GM21367 (cell line): Measurements from ENCODE around the gene VPS35L.
"Not testable (repeated sequence)": the region's sequence is repeated elsewhere in the genome, so short reads cannot be mapped to it uniquely, and the experiment has no call there.

Experiments
- ATAC-seq: cut with Tn5 transposase; IDR thresholded peaks from one replicate; pipeline ENCODE4 v1.9.1; 2021; ENCODE audit not compliant: unreplicated experiment

VPS35L gene

DNA sequence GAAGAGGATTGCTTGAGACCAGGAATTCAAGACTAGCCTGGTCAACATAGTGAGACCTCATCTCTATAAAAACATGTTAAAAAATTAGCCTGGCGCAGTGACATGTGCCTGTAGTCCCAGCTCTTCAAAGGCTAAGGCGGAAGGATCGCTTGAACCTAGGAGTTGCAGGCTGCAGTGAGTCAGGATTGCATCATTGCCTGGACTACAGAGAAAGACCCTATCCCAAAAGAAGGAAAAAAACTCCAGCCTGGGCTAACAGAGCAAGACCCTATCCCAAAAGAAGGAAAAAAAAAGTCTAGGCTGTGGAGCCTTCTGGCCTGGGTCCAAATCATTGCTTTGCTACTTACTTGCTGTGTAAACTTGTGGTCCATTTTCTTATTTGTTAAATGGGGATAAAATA lies 26.8 kb upstream of the VPS35L start:
- no peak for ATAC-seq

DNA sequence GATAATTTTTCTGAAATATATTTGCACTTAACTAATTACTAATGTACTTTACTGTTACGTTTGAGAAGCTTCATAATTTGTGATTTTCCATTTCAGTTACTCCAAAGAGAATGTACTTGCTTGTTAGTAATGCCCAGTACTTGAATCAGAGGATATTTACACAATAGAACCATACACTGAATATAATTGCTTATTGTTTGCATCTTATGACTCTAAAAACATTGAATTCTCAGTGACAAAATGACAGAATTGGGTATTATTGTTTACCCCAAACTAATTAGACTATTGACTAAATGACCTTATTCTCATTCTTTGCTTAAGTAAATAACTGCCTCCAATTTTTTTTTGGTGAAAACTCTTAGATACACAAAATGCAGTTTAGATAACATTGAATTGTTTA lies 22.9 kb upstream of the VPS35L start:
- ATAC-seq, result no peak

DNA sequence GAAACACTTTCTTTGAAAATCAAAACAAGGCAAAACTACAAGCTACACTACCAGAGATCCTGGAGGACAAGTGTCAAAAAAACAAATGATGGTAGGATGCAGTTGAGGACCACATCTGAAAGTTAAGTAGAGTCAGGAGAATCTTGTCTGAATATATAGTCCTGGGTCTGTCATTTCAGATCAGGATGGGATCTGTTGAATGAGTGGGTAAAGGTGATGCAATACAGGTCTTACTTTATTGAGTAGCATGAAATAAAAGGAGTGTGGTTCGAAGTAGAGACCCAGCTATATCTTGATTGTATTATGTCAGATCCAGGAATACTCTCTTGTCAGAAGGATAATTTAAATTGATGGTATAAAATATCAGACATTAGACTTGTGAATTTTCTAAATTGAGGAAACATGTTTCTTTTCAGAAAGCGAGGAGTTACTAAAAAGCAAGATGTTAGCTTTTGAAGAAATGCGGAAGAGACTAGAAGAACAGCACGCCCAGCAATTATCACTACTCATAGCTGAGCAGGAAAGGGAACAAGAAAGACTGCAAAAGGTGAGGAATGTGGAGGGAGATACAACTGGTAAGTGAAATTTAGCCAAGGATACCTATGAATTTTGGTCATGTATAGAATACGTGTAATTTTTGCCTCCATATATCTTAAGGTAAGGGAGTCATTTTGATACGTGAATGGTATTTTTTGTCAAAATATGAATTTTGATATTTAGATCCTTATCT lies 15.1 kb upstream of the VPS35L start:
- no peak for ATAC-seq

DNA sequence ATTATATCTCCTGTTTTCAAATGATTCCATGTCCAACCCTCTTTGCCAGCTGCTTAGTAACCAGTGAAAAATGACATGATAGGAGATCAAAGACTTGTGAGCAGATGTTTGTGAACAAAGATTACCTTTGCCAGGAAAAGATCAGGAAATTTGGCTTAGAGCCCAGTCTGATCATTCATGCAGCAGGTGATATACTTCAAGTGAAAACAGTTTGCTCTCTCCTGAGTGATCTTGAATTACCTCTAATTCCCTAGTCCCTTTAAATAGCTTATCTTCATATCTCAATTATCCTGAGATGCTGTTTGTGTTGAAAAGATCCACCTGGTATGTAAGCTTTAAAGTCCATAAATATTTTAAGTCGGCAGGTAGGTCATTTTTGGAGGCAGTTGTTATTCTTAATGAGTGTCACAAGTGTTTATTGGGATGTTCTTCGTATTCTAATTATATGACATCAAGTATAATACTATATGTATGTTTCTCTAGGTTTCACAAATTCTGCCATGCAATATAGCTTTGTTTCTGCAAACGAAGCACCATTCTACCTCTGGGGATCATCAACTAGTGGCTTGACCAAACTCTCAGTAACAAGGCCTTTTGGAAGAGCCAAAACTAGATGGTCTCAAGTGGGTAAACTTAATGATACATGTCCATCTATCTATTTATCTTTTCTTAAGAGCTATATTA lies 13.2 kb upstream of the VPS35L start:
- no peak for ATAC-seq

DNA sequence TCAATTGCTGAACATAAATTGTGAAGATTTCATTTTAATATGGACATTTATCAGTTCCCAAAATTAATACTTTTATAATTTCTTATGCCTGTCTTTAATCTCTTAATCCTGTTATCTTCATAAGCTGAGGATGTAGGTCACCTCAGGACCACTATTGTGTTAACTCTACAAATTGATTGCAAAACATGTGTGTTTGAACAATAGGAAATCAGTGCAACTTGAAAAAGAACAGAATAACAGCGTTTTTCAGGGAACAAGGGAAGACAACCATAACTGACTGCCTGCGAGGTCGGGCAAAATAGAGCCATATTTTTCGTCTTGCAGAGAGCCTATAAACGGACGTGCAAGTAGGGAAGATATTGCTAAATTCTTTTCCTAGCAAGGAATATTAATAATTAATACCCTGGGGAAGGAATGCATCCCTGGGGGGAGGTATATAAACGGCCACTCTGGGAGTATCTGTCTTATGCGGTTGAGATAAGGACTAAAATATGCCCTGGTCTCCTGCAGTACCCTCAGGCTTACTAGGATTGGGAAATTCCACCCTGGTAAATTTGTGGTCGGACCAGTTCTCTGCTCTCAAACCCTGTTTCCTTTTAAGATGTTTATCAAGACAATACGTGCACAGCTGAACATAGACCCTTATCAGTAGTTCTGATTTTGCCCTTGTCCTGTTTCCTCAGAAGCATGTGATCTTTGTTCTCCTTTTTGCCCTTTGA lies 12.1 kb upstream of the VPS35L start:
- not testable (repeated sequence) for ATAC-seq

DNA sequence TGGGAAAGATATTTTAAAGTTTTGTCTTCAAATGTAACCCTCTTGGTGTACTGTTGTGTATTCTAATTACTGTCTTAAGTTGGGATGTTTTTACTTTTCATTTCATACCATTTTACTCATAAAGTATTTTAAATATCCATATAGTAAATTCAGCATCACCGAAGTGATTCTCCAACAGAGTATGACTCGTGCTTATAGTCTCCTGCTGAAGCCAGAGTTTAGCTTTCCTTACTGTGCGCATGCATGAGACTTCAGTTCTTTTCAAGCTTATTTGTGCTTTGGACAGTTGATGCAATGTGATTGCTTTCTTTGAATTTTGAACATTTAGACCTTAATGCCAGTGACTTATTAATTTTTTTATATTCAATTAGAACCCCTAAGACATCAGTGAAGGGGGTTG lies 7.4 kb upstream of the VPS35L start:
- no peak for ATAC-seq

DNA sequence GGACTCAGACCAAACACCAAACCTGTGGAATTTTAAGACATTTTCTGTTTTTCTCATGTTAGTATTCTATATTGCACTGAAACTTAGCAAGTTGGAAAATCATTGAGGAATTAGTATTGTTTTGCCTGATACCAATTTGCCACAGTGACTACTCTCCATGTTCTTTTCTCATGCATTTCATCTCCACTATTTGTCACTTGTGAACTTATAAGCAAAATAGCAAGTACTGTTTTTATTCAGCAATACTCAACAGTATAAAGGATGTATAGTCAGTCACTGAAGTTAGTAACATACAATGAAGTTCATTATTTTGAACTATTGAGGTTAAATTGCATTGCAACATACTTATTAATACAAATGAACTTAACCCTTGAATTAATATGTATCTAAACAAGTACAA lies 5.8 kb upstream of the VPS35L start:
- ATAC-seq, result no peak

DNA sequence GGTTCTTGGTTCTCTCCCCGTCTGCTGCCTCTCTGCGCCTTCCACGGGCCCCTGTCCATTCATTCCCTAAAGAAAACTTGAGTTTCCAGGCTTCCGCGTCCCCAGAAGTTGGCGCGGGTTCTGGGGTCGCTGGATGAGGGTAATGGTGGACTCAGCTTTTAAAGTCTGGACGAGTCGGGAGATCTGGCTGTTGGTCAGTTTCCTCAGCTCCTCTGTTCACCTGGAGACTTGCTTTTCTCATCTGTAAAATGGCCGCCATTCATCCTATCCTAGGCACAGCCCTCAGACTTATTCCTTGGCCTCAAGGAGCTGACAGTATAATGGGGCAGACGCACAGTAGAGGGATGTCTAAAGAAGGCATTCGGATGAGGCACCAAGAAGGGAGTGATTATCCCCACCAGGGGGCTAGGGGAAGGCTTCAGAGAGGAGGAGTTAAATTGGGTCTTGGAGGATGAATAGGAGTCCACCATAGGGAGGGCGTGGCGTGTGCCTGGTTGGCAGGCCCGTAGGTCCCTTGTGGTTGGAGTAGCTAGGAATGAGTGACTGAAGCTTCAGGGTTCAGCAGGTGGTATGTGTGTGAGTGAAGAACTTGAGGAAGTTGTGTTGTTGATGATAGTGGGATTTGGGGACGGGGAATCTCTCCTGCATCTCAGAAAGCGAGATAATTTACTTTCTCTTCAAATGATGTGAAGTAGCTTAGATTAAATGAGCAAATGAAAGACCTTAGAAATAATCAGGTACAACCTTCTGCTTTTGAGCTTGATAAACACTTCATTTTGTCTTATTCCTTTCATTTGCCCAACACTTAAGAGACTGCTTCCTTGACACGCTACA lies 652 bp downstream of the VPS35L start:
- ATAC-seq, result no peak

DNA sequence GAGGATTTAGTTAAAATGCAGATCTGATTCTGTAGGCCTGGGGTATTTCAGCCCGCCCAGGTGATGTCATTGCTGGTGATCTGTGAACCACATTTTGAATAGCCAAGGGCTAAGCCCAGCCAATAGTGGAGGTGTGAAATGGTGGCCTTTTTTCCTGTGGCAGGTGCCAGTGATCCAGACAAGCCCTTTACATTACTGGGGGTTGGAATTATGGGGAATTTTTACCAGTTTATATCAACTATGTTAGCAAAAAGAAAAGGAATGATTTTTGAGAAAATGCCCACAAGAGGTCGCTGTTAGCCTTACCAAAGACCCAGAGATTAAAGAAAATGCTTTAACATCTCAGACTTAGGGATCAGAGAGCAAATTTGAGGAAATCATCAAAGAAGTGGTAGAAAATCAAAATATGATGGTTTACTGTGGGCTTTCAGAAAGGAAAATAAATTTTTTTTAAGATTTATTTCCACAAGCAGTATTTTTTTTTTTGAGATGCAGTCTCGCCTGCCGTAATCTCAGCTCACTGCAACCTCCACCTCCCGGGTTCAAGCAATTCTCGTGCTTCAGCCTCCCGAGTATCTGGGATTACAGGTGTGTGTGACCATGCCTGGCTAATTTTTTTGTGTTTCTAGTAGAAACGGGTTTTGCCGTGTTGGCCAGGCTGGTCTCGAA lies 3.9 kb downstream of the VPS35L start:
- ATAC-seq, result no peak

DNA sequence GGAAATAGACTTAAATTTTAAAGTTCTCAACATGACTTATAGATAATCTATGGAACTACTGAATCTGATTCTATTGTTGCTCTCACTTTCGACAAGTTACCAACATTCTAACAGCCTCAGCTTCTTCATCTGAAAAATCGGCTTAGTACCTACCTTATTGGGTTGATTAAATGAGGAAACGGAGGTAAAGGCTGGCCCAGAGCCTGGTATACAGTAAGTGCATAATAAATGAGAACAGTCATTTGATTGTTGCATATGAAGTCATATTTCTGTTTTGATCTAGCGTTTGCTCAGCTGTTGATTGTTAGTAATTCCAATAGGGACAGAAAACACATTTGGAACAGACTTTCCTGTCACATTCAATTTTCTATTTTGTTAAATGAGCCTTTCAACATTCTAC lies 4.6 kb downstream of the VPS35L start:
- ATAC-seq, result no peak

DNA sequence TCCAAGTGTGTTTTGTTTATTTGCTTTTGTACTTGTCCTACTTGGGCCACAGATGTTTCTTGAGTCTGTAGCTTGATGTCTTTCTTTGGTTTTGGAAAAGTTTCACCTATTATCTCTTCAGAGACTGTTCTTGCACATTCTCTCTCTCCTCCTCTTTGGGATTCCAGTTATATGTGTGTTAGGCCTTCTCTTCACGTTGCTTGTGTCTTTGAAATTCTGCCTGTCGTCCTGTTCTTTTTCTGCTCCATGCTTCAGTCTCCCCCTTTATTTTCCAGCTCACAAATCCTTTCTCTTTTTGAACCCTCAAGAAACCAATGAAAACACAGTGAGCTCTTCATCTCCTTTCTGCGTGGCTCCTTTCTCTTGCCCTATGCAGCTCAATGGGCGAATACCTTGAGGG lies 7.9 kb downstream of the VPS35L start:
- ATAC-seq, result no peak

DNA sequence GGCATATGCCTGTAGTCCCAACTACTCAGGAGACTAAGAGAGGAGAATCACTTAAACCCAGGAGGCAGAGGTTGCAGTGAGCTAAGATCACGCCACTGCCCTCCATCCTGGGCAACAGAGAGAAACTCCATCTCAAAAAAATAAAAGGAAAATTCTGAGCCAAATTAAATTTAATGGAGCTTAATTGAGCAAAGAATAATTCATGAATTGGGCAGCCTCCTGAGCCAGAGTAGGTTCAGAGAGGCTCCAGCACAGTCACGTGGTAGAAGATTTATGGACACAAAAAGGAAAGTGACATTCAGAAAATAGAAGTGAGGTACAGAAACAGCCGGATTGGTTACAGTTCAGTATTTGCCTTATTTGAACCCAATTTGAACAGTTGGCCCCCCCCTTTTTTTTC lies 10.9 kb downstream of the VPS35L start:
- ATAC-seq, result no peak

DNA sequence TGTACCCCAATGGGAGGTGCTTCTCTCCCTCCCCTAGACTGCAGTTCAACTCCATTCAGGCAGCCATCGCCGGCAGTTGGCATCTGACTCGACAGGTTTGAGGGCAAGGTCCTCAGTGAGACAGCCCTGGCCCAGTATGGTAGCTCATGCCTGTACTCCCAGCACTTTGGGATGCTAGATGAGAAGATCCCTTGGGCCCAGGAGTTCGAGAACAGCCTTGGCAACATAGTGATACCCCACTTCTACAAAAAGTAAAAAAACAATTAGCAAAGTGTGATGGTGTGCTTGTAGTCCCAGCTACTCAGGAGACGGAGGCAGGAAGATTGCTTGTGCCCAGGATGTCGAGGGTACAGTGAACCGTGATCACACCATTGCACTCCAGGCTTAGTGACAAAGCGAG lies 12.1 kb downstream of the VPS35L start:
- no peak for ATAC-seq

DNA sequence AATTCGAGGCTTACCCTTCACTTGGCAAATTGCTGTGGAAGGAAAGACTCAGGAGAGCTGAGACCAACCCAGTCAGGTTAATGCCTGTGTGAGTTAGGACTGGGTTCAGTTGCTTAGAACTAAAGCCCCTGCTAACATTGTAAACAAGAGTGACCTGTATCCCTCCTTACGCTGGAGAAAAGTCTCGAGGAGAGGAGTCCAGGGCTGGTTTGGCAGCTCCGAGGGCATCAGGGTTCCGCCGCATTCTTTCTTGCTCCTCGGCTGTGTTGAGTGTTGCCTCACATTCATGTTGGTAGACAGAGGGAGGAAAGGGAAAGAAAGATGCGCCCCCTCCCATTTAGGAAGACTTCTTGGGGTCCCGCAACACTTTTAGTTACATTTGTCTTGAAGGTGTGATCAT lies 18.5 kb downstream of the VPS35L start:
- no peak for ATAC-seq

DNA sequence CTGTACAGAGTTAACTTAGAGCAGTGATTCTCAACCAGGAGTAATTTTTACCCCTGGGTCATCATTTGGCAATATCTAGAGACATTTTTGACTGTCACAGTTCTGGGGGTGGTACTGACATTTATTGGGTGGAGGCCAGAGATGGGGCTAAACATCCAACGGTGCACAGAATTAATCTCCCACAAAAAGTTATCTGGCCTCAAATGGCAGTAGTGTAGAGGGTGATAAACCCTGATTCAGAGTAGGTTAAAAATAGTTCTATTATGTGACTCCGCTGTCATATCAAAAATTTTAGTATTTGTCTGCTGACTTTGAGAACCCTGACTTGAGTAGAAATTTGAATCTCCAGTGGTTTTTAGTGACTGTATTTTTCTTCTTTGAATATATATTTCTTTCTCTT lies 19.1 kb downstream of the VPS35L start:
- no peak for ATAC-seq

DNA sequence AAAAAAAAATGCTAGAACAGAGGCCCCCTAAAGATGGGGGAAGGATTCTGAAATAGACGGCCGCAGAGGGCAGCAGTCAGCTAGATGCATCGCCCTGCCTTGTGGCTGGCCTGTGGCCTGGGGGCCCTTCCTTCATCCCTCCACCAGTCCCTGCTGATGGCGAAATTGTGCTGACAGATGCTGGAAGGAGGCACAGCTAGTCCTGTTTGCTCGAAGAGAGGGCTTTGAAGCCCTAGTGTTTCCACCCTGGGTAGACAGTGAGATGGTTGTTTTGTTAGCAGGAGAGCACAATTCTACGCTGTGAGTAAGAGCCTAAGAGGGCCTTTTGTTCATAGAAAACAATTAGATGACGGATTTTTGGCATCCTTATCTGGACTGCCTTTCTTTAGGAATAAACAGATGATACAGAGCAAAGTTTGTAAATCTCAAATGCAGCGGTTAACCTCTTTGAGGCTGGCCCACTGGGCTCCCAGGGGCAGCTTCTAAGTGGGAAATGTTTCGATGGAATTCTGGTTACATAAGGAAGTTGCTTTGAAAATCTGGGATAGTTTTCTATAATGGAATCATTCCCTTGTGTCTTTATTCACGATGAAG lies 23.0 kb downstream of the VPS35L start:
- ATAC-seq, result no peak

DNA sequence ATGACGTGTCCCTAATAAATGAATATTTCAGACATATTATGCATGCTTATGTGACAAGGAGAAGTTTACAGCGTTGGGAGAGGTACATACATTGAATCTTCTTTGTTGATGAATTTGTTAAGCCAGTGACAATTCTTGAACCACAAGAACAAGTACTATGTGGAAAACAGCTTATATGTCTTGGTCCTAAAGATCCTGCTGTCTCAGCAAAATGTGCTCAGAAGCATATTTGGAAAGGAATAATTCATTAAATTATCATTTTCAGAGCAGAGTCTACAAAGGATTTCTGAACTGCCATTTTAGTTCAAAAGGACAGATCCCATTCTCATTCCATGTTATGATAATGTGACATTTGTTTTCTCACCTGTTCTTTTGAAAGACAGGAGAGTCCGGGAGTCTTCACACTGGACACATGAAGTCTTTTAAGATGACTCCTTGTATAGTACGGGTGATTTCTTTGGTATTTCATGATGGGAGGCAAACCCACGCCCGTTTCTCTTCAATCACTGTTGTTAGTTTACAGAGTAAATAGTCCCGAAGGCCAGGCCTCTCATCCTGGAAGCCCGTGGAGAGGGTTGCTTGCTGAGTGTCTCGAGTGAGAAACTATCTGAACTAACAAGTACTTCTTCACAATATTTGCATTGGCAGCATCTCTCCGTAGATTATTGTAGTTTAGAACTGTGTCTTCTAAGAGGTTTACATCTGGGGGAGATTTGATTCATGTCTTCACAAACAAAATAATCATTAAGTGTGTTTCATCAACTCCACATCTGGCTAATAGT lies 26.7 kb downstream of the VPS35L start:
- no peak for ATAC-seq

DNA sequence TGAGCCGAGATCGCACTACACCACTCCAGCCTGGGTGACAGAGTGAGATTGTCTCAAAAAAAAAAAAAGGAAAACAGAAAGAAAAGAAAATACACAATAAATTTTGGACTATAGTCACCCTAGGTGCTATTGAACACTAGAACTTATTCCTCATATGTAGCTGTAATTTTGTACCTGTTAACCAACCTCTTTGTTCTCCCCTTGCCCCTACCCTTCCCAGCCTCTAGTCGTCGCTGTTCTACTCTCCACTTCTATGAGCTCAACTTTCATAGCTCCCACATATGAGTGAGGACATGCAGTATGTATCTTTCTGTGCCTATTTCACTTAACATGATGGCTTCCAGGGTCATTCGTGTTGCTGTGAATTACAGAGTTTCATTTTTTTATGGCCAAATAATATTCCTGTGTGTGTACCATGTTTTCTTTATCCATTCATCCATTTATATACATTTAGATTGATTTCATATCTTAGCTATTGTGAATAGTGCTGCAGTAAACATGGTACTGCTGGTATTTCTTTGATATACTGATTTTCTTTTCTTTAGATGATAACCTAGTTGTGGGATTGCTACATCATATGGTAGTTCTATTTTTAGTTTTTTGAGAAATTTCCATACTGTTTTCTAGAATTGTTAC lies 28.3 kb downstream of the VPS35L start:
- ATAC-seq, result no peak

DNA sequence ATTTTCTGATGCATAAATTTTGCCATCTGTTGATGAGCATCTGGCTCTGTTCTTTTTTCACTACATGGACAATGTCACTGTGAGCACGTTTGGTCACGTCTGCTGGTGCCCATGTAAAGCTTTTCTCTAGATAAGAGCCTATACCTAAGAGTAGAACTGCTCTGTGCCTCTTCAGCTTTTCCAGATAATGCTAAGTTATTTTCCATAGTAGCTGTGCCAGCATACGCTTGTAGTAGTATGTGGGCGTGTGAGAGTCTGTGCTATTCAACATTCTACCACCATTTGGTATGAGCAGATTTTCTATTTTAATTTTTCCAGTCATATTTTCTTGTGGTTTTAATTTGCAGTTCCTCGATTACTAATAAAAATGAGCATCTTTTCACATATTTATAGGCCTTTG lies 33.2 kb downstream of the VPS35L start:
- no peak for ATAC-seq
